OCI-LY7 (cell line): ENCODE measurements around the gene HVCN1.

Source experiments
- EZH2phosphoT487 ChIP-seq: fragments of 200-600 bp; sonication (generic); IDR thresholded peaks from 2 replicates; pipeline ENCODE4 v1.6.1; 2018; ENCODE audit warnings: low read depth, borderline replicate concordance, mild to moderate bottlenecking, mixed run types, antibody characterized with exemption, low read length, moderate library complexity, mixed read lengths
- TF ChIP-seq, protein P1 (sequence below): fragments of 200-600 bp; sonication (generic); conservative IDR thresholded peaks from 2 replicates; pipeline ENCODE4 v1.5.1; 2014; ENCODE audit warnings: mild to moderate bottlenecking, antibody characterized with exemption, low read length, moderate library complexity, mixed read lengths

DNA sequence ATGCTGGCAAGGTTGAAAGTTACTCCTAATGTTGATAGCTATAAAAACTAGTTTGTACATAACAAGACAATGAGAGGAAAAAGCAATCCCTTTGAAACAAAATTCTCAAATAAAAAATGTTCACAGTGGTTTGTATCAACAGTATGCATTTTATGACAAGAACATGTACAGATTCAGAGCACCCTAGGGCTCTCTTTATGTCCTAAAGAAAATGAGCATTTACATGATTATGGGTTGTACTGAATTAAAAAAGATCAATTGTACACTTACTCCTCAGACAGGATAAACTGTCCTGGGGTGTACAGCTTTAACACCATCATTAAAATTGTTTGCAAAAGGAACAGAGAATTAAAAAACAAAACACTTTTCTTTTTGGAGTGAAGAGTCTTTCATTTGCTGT, 31.6 kb upstream of the HVCN1 start:
- TF ChIP-seq, protein P1, sequence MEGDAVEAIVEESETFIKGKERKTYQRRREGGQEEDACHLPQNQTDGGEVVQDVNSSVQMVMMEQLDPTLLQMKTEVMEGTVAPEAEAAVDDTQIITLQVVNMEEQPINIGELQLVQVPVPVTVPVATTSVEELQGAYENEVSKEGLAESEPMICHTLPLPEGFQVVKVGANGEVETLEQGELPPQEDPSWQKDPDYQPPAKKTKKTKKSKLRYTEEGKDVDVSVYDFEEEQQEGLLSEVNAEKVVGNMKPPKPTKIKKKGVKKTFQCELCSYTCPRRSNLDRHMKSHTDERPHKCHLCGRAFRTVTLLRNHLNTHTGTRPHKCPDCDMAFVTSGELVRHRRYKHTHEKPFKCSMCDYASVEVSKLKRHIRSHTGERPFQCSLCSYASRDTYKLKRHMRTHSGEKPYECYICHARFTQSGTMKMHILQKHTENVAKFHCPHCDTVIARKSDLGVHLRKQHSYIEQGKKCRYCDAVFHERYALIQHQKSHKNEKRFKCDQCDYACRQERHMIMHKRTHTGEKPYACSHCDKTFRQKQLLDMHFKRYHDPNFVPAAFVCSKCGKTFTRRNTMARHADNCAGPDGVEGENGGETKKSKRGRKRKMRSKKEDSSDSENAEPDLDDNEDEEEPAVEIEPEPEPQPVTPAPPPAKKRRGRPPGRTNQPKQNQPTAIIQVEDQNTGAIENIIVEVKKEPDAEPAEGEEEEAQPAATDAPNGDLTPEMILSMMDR: no peak
- no peak for TF ChIP-seq EZH2phosphoT487
